GM12878 (cell line): ENCODE measurements around the gene ZBTB22.

ENCODE experiments used
- CTCF ChIP-seq, 3 experiments: IDR thresholded peaks in 2 of 3; conservative IDR thresholded peaks in 1 of 3; 2 replicates each; pipeline ENCODE4 v1.5.1; 2011; ENCODE audit warnings: low read depth in 3 of 3, low read length in 3 of 3, mild to moderate bottlenecking in 3 of 3, control low read depth in 2 of 3, moderate library complexity in 2 of 3, inconsistent platforms in 1 of 3, mixed read lengths in 1 of 3; ENCODE audit not compliant: control insufficient read depth in 2 of 3, insufficient read depth in 1 of 3; ENCODE audit errors: extremely low read depth in 1 of 3
- ETV6 ChIP-seq, 2 experiments: fragments of 450-650 bp in 1 of 2; IDR thresholded peaks in 1 of 2; conservative IDR thresholded peaks in 1 of 2; 2 replicates each; pipeline ENCODE4 v1.6.1; 2014; ENCODE audit warnings: antibody characterized with exemption in 1 of 2, borderline replicate concordance in 1 of 2, low read depth in 1 of 2, mild to moderate bottlenecking in 1 of 2, moderate library complexity in 1 of 2
- MTA3 ChIP-seq: IDR thresholded peaks from 2 replicates; pipeline ENCODE4 v1.6.1; 2012; ENCODE audit warnings: low read length, inconsistent platforms, borderline replicate concordance
- RCOR1 ChIP-seq: conservative IDR thresholded peaks from 2 replicates; pipeline ENCODE4 v1.6.1; 2012; ENCODE audit warnings: low read depth, low read length, improper control_type of control experiment
- SUZ12 ChIP-seq: fragments of 200-600 bp; sonication (generic); IDR thresholded peaks from one replicate; pipeline ENCODE4 v1.6.1; 2018; ENCODE audit warnings: antibody characterized with exemption, mild to moderate bottlenecking; ENCODE audit not compliant: unreplicated experiment
- ZNF274 ChIP-seq: IDR thresholded peaks from one replicate; pipeline ENCODE4 v1.8.0; 2011; ENCODE audit not compliant: insufficient read length, insufficient read depth

- TF ChIP-seq ETV6 (conservative IDR thresholded peaks at IDR 0.05 in 1 of 2, IDR thresholded peaks at IDR 0.05 in 1 of 2; ENCODE audit: borderline replicate concordance in 1 of 2, low read depth in 1 of 2) (no peak), SUZ12 (no peak), MTA3 (no peak), RCOR1 (no peak), ZNF274 (no peak), CTCF (IDR thresholded peaks at IDR 0.05 in 2 of 3, conservative IDR thresholded peaks at IDR 0.05 in 1 of 3; ENCODE audit: control insufficient read depth in 2 of 3, extremely low read depth in 1 of 3, insufficient read depth in 1 of 3, low read depth in 3 of 3, low read length in 3 of 3) (no peak)
Observed at GRCh38 chr6:33288141-33288920, 29.2 kb downstream of the ZBTB22 start.
